Activated CD4-positive, alpha-beta T cell treated with anti-CD3 and anti-CD28 coated beads for 36 hours (primary cell): ENCODE measurements around the gene CCDC196. TPM values are rescaled to one million over a fixed set of nuclear protein-coding genes. Genes with fewer than 3 reads are reported as not detected.

ENCODE experiments used
- ATAC-seq: fragments of 200-7000 bp; cut with Tn5 transposase; one replicate; pipeline ENCODE4 v1.10.0; 2021; ENCODE audit warnings: mild to moderate bottlenecking, moderate library complexity
- CTCF ChIA-PET: fragments of 350-600 bp; sonication (Branson Sonifier 250); formaldehyde crosslinking; loops from one replicate; lab custom pipeline; 2021; ENCODE audit warnings: antibody characterized with exemption; lab: Charles Lee
- POLR2A ChIA-PET: fragments of 350-600 bp; sonication (Branson Sonifier 250); formaldehyde crosslinking; loops from one replicate; lab custom pipeline; 2021; ENCODE audit warnings: antibody characterized with exemption, inconsistent platforms; lab: Charles Lee
- DNase-seq: peaks from one replicate; pipeline ENCODE4 v3.0.0-alpha.2; 2020
- H3K27ac Mint-ChIP-seq: one replicate; pipeline ENCODE4 v1.8.0; 2021; ENCODE audit warnings: mixed read lengths
- H3K27me3 Mint-ChIP-seq: one replicate; pipeline ENCODE4 v1.8.0; 2021; ENCODE audit warnings: mixed read lengths
- H3K36me3 Mint-ChIP-seq: one replicate; pipeline ENCODE4 v1.8.0; 2021; ENCODE audit warnings: low read depth, mixed read lengths
- H3K4me1 Mint-ChIP-seq: one replicate; pipeline ENCODE4 v1.8.0; 2021; ENCODE audit warnings: mixed read lengths
- H3K4me3 Mint-ChIP-seq: one replicate; pipeline ENCODE4 v1.8.0; 2021; ENCODE audit warnings: mild to moderate bottlenecking, moderate library complexity, mixed read lengths
- H3K9me3 Mint-ChIP-seq: one replicate; pipeline ENCODE4 v1.8.0; 2021; ENCODE audit warnings: low read depth, mixed read lengths
- intact Hi-C, 2 experiments: fragments of 100-400 bp; cut with DNase I in 1 of 2; cut with micrococcal nuclease in 1 of 2; formaldehyde crosslinking; loops; one replicate each; pipeline versions ENCODE4 v1.14.2 to v1.15.1; 2022 to 2024; cut with DNase I, micrococcal nuclease
- total RNA-seq, 2 experiments: library from RNA; stranded (reverse); gene quantifications; one replicate each; pipeline ENCODE4 v1.2.3, GENCODE V29; 2021

Gene CCDC196
- total RNA-seq = not detected

- H3K27ac Mint-ChIP-seq = no peak within 1 kb of the TSS
- H3K4me1 Mint-ChIP-seq = no peaks in the 10 kb centered on the region
- no peaks in the 10 kb centered on the region for H3K9me3 Mint-ChIP-seq
- H3K27me3 Mint-ChIP-seq = no peaks in the 10 kb centered on the region
- no peaks in the 10 kb centered on the region for H3K36me3 Mint-ChIP-seq
- intact Hi-C loops = no loop called here
- ChIA-PET POLR2A (no interaction called here), CTCF (no interaction called here)
- no peak within 1 kb of the TSS for H3K4me3 Mint-ChIP-seq
- DNase-seq (no peak), ATAC-seq (no peak)
Observed at GRCh38 chr14:66485910-66486421, at the start of gene CCDC196. CCDC196 (plus strand) TSS chr14:66486371; CDS start chr14:66486503, 132 bp downstream.

- peaks cover 20% of the 10 kb centered on the region for H3K9me3 Mint-ChIP-seq
- H3K27me3 Mint-ChIP-seq = no peaks in the 10 kb centered on the region
- ATAC-seq (no peak), DNase-seq (no peak)
- no peak overlapping the region for H3K4me3 Mint-ChIP-seq
- H3K36me3 Mint-ChIP-seq = peaks cover 2% of the 10 kb centered on the region
- ChIA-PET POLR2A (no interaction called here), CTCF (no interaction called here)
- no peak overlapping the region for H3K27ac Mint-ChIP-seq
- intact Hi-C loops = no loop called here
- H3K4me1 Mint-ChIP-seq = no peaks in the 10 kb centered on the region
Observed at GRCh38 chr14:66440801-66441200, 45.4 kb upstream of the CCDC196 start.

GRCh38 chr14:66442953-66443571 is 43.1 kb upstream of the CCDC196 start:
- ChIA-PET POLR2A (no interaction called here), CTCF (no interaction called here)
- H3K27ac Mint-ChIP-seq = no peak overlapping the region
- no peaks in the 10 kb centered on the region for H3K4me1 Mint-ChIP-seq
- peaks cover 3% of the 10 kb centered on the region for H3K36me3 Mint-ChIP-seq
- no peaks in the 10 kb centered on the region for H3K27me3 Mint-ChIP-seq
- H3K4me3 Mint-ChIP-seq = no peak overlapping the region
- H3K9me3 Mint-ChIP-seq = peaks cover 17% of the 10 kb centered on the region
- intact Hi-C loops = no loop called here
- no peak for DNase-seq
- ATAC-seq = no peak

GRCh38 chr14:66443785-66444184 is 42.4 kb upstream of the CCDC196 start:
- no peak overlapping the region for H3K27ac Mint-ChIP-seq
- no peaks in the 10 kb centered on the region for H3K27me3 Mint-ChIP-seq
- peaks cover 14% of the 10 kb centered on the region for H3K9me3 Mint-ChIP-seq
- intact Hi-C loops = no loop called here
- peaks cover 3% of the 10 kb centered on the region for H3K36me3 Mint-ChIP-seq
- CTCF ChIA-PET = no interaction called here
- ATAC-seq (no peak), DNase-seq (no peak)
- POLR2A ChIA-PET = no interaction called here
- no peaks in the 10 kb centered on the region for H3K4me1 Mint-ChIP-seq
- no peak overlapping the region for H3K4me3 Mint-ChIP-seq

GRCh38 chr14:66444271-66444927 is 41.8 kb upstream of the CCDC196 start:
- H3K27ac Mint-ChIP-seq = no peak overlapping the region
- DNase-seq = no peak
- intact Hi-C loops = no loop called here
- H3K4me3 Mint-ChIP-seq = no peak overlapping the region
- CTCF ChIA-PET = interaction anchor here (1.0 kb wide), 1 partner anchor 18 kb away, joined by 3 read pairs; no protein-coding TSS in a partner anchor
- H3K36me3 Mint-ChIP-seq = peaks cover 3% of the 10 kb centered on the region
- H3K9me3 Mint-ChIP-seq = peaks cover 13% of the 10 kb centered on the region
- no peaks in the 10 kb centered on the region for H3K4me1 Mint-ChIP-seq
- ATAC-seq = no peak
- H3K27me3 Mint-ChIP-seq = no peaks in the 10 kb centered on the region
- POLR2A ChIA-PET = no interaction called here

GRCh38 chr14:66445936-66446335 is 40.2 kb upstream of the CCDC196 start:
- ChIA-PET POLR2A (no interaction called here), CTCF (interaction anchor here (0.6 kb wide), 1 partner anchor 789 kb away, joined by 3 read pairs; no protein-coding TSS in a partner anchor)
- ATAC-seq = no peak
- no peak overlapping the region for H3K4me3 Mint-ChIP-seq
- H3K27me3 Mint-ChIP-seq = no peaks in the 10 kb centered on the region
- no peaks in the 10 kb centered on the region for H3K4me1 Mint-ChIP-seq
- H3K36me3 Mint-ChIP-seq = peaks cover 2% of the 10 kb centered on the region
- peaks cover 2% of the 10 kb centered on the region for H3K9me3 Mint-ChIP-seq
- intact Hi-C loops = no loop called here
- DNase-seq = no peak
- H3K27ac Mint-ChIP-seq = no peak overlapping the region

- CTCF ChIA-PET = no interaction called here
- Mint-ChIP-seq H3K27ac (no peak overlapping the region), H3K36me3 (peaks cover 4% of the 10 kb centered on the region), H3K9me3 (no peaks in the 10 kb centered on the region), H3K27me3 (no peaks in the 10 kb centered on the region), H3K4me3 (no peak overlapping the region), H3K4me1 (no peaks in the 10 kb centered on the region)
- no peak for DNase-seq
- intact Hi-C loops = no loop called here
- POLR2A ChIA-PET = no interaction called here
- no peak for ATAC-seq
Observed at GRCh38 chr14:66453469-66453868, 32.7 kb upstream of the CCDC196 start.

- Mint-ChIP-seq H3K9me3 (no peaks in the 10 kb centered on the region), H3K36me3 (peaks cover 4% of the 10 kb centered on the region), H3K4me1 (no peaks in the 10 kb centered on the region), H3K27ac (no peak overlapping the region), H3K4me3 (no peak overlapping the region), H3K27me3 (no peaks in the 10 kb centered on the region)
- POLR2A ChIA-PET = no interaction called here
- DNase-seq (no peak), ATAC-seq (no peak)
- intact Hi-C loops = no loop called here
- CTCF ChIA-PET = no interaction called here
Observed at GRCh38 chr14:66459603-66460002, 26.6 kb upstream of the CCDC196 start.

- H3K9me3 Mint-ChIP-seq = no peaks in the 10 kb centered on the region
- H3K27ac Mint-ChIP-seq = no peak overlapping the region
- no peaks in the 10 kb centered on the region for H3K27me3 Mint-ChIP-seq
- ATAC-seq (no peak), DNase-seq (no peak)
- H3K4me3 Mint-ChIP-seq = no peak overlapping the region
- ChIA-PET CTCF (interaction anchor here (1.0 to 1.7 kb wide), 2 partner anchors 12 to 14 kb away, joined by 3 to 5 read pairs; no protein-coding TSS in a partner anchor), POLR2A (no interaction called here)
- no peaks in the 10 kb centered on the region for H3K4me1 Mint-ChIP-seq
- intact Hi-C loops = no loop called here
- no peaks in the 10 kb centered on the region for H3K36me3 Mint-ChIP-seq
Observed at GRCh38 chr14:66464261-66464660, 21.9 kb upstream of the CCDC196 start.

GRCh38 chr14:66468778-66469367 is 17.3 kb upstream of the CCDC196 start:
- DNase-seq = no peak
- ATAC-seq = no peak
- H3K36me3 Mint-ChIP-seq = peaks cover 1% of the 10 kb centered on the region
- no peak overlapping the region for H3K27ac Mint-ChIP-seq
- ChIA-PET POLR2A (no interaction called here), CTCF (interaction anchor here (0.6 to 0.7 kb wide), 2 partner anchors 856 to 1797 kb away, joined by 3 read pairs; no protein-coding TSS in a partner anchor)
- H3K4me3 Mint-ChIP-seq = no peak overlapping the region
- no peaks in the 10 kb centered on the region for H3K27me3 Mint-ChIP-seq
- no peaks in the 10 kb centered on the region for H3K4me1 Mint-ChIP-seq
- intact Hi-C loops = no loop called here
- peaks cover 8% of the 10 kb centered on the region for H3K9me3 Mint-ChIP-seq

- Mint-ChIP-seq H3K27me3 (no peaks in the 10 kb centered on the region), H3K27ac (no peak overlapping the region), H3K4me1 (no peaks in the 10 kb centered on the region), H3K9me3 (peaks cover 8% of the 10 kb centered on the region), H3K36me3 (peaks cover 1% of the 10 kb centered on the region), H3K4me3 (no peak overlapping the region)
- DNase-seq (no peak), ATAC-seq (no peak)
- intact Hi-C loops = no loop called here
- ChIA-PET CTCF (no interaction called here), POLR2A (no interaction called here)
Observed at GRCh38 chr14:66471584-66471983, 14.6 kb upstream of the CCDC196 start.

GRCh38 chr14:66472251-66472650 is 13.9 kb upstream of the CCDC196 start:
- DNase-seq (no peak), ATAC-seq (no peak)
- Mint-ChIP-seq H3K9me3 (peaks cover 8% of the 10 kb centered on the region), H3K4me3 (no peak overlapping the region), H3K27me3 (no peaks in the 10 kb centered on the region), H3K36me3 (peaks cover 1% of the 10 kb centered on the region), H3K27ac (no peak overlapping the region), H3K4me1 (no peaks in the 10 kb centered on the region)
- ChIA-PET POLR2A (no interaction called here), CTCF (no interaction called here)
- intact Hi-C loops = no loop called here
